NCI-H748 (cell line): Measurements from ENCODE around the gene BICDL1.
"Not testable (repeated sequence)": the region's sequence is repeated elsewhere in the genome, so short reads cannot be mapped to it uniquely, and the experiment has no call there.

Source experiments
- DNase-seq: peaks from one replicate; lab custom pipeline; 2025; ENCODE audit not compliant: unreplicated experiment; lab: John Stamatoyannopoulos, UW

The BICDL1 gene, protein sequence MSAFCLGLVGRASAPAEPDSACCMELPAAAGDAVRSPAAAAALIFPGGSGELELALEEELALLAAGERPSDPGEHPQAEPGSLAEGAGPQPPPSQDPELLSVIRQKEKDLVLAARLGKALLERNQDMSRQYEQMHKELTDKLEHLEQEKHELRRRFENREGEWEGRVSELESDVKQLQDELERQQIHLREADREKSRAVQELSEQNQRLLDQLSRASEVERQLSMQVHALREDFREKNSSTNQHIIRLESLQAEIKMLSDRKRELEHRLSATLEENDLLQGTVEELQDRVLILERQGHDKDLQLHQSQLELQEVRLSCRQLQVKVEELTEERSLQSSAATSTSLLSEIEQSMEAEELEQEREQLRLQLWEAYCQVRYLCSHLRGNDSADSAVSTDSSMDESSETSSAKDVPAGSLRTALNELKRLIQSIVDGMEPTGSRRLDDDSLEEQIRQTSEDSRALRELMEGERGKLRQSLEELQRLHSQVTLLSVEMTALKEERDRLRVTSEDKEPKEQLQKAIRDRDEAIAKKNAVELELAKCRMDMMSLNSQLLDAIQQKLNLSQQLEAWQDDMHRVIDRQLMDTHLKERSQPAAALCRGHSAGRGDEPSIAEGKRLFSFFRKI

DNA sequence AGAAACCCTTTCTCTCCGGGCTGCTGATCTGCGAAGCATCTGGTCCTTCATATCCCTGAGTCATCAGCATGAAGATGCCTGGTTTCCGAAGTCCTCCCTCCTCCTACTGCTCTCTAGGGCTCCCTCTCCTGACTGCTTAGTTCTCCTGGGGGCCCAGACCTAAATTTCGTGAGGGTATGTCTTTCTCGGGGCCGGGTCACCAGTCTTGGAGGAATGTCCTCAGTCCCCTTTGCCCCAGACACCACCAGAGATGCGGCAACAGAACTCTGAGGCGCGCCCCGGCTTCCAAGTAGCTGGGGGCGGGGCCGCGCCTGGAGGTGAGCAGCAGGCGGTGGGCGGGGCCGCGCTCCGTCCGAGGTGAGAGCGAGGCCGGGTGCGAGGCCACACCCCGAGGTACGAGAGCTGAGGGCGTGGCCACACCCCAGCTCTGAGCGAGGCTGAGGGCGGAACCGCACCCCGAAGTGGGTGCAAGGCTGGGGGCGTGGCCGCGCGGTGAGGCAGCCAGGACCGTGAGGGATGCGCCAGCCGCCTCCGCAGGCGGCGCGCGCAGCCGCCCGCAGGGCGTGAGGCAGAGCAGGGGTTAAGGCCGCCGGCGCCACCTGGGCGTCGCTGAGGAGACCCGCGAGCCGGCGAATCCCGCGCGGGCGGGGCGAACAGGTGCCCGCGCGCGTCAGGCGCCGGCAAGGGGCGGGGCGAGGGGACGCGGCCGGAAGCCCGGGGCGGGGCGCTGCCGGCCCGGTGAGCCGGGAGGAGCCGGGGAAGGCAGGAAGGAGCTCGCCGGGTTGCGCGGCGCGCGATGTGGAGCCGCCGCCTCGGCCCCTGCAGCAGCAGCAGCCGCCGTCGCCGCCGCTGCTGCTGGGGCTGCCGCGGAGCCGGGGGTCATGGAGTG is at the start of gene BICDL1:
BICDL1 (plus strand) TSS at position 765 of the 889 bp plus-strand sequence. CDS start 633 bp downstream, outside the sequence.
- DNase-seq: peak; percentile 98

DNA sequence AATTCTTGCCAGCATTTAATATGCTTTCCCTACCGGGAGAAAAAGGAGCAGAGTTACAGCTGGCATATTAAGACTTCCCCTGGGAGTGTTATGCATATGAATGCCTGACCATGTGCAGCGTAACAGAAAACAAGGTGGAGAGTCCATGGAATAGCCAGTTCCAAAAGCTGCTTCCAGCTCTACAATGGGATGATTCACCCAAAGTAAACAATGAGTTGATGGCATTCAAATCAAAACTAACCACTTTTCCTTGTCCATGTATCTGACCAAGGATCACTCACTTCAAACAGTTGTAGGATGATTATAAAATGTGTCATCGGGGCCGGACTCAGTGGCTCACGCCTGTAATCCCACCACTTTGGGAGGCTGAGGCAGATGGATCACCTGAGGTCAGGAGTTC is 48.1 kb upstream of the BICDL1 start:
- peak; percentile 52 for DNase-seq

DNA sequence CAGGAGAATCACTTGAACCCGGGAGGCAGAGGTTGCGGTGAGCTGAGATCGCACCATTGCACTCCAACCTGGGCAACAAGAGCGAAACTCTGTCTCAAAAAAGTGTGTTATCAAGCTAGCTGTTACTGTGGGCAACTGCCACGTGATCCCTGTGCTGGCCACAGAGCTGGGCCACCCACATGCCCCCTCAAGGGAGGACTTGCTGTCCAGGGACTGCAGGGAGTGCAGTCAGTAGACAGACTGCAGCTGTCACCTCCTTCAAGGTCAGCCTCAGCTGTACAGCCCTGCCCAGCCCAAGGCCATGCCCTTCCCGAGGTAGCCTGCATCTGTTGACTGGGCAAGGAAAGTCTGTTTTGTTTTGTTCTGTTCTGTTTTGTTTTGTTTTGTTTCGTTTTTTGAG is 46.6 kb upstream of the BICDL1 start:
- no peak for DNase-seq

DNA sequence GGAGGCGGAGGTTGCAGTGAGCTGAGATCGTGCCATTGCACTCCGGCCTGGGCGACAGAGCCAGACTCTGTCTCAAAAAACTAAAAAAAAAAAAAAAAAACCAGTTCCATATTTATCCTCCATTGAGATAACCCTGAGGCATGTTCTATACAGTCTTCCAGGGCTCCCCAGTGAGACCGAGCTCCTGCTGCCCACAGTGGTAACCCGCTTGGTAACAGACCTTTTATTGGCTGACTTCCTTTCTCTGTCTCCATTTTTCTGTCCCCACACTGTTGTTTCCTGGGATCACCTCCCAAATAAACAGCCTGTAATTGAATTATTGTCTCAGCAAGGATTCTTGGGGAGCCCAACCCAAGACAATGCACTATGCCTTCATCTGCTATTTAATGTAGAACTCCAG is 42.8 kb upstream of the BICDL1 start:
- no peak for DNase-seq

DNA sequence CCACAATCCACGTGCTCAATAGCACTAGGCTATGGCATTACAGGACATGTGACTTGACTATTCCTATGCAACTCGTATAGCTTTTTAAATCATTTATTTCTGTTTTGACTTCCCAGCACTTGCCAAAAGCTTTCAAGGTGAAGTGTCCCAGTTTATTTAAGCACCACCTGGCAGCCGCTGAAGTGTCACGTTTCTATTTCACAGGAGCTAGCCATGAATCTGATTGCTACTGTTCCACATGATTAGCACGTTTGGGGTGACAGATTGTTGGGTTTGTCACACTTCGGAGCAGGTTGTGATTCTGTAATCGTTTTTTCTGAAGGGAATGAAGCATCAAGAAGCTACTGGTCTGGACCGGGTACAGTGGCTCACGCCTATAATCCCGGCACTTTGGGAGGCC is 39.9 kb upstream of the BICDL1 start:
- DNase-seq: peak; percentile 40

DNA sequence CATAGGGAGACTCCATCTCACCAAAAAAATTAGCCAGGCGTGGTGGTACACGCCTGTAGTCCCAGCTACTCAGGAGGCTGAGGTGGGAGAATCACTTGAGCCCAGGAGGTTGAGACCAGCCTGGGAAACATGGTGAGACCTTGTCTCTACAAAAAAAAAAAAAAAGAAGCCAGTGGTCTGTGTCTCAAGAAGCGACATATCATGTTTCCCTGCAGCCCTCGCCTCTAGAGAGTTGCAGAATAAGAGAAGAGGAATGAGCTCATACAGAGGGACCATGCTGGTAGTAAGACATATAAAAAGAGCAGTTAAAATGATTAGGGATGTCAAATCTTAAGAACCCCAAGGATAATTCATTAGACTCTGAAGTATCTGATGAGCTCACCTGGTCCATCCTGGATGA is 39.4 kb upstream of the BICDL1 start:
- DNase-seq: no peak

DNA sequence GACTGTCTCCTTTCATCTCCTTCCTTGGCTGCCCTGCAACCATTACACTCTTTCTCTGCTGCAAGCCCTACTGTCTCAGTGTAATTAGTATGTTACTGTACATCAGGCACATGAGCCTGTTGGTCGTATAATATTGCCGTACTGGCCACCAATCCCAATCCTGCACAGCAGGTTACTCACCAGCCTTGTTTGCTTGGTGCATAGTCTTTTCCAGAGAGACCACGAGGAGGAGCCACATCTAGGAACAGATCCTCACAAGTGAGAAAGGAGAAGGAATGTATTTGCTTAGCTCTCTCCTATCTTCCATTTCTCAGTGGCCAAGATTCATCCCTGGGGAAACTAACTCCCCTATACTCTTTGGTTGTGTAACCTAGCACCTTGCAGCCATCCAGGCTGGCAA is 33.0 kb upstream of the BICDL1 start:
- DNase-seq: no peak

DNA sequence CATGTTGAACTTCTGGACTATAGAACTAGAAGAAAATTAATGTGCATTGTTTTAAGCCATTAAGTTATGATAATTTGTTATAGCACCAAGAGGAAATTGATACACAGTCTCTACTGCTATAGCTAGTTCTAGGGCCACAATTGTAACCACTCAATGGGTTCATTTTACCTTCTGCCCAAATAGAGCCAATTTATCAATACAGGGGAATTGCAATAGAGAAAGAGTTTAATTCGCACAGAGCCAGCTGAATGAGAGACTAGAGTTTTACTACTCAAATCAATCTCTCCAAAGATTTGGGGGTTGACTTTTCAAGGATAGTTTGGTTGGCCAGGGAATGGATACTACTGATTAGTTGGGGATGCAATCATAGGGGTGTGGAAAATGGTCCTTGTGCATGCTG is 31.9 kb upstream of the BICDL1 start:
- no peak for DNase-seq

DNA sequence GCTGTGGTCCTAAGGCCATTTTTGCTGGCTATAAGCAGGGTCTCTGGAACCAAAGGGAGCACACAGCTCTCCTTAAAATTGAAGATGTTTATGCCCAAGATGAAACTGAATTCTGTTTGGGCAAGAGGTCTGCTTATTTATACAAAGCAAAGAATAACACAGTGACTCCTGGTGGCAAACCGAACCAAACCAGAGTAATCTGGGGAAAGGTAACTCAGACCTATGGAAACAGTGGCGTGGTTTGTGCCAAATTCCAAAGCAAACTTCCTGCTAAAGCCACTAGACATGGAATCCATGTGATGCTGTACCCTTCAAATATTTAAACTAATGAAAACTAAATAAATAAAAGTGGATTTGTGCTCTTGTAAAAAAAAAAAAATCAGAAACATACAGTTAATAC is 29.6 kb upstream of the BICDL1 start:
- DNase-seq: no peak

DNA sequence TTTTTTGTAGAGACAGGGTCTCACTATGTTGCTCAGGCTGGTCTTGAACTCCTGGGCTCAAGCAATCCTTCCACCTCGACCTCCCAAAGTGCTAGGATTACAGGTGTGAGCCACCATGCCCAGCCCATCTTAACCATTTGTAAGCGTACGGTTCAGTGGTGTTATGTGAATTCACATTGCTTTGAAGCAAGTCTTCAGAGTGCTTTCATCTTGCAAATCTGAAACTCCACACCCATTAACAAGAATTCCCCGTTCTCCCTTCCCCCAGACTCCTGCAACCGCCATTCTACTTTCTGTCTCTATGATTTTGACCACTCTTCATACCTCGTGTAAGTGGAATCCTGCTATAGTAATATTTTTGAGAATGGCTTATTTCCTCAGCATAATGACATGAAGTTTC is 24.9 kb upstream of the BICDL1 start:
- no peak for DNase-seq

DNA sequence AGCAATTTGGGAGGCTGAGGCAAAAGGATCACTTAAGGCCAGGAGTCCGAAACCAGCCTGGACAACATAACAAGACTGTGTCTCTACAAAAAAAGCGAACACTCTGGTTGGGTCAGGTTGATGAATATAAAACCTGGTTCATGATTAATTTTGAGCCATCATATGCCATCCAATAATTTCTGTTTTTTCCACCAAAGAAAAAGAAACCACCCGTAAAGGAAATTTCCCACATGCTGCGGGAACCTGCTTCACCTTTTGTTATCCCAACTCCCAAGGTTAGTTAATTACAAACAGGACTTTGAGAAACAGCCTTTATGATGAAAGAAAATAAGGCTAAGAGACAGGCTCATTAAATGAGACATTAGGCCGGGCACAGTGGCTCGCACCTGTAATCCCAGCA is 24.1 kb upstream of the BICDL1 start:
- DNase-seq: no peak

DNA sequence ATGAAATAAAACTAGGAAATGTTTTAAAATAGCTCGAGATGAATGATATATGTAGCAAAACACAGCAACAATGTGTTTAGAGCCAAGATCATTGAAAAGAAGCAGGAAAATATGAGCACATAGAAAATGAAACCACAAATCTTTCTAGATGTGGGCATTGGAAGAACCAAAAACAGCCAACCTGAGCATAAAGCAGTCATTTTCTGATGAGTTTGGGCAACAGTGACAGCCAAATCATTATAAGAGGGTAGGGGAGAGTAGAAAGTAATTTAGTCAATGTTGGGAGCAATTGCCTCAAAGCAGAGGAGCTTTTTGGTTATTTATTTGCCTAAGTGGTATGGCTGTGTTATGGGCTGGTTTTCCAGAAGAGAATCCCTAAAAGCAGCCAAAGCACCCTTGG is 8.8 kb upstream of the BICDL1 start:
- DNase-seq: no peak

DNA sequence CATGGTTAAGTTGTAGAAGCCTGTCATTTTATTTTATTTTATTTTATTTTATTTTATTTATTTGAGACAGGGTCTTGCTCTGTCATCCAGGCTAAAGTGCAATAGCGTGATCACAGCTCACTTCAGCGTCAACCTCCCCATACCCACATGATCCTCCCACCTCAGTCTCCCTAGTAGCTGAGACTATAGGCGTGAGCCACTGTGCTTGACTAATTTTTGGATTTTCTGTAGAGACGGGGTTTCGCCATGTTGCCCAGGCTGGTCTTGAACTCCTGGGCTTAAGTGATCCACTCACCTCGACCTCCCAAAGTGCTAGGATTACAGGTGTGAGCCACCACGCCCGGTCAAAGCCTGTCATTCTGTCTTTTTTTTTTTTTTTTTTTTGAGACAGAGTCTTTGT is 8.3 kb upstream of the BICDL1 start:
- DNase-seq: not testable (repeated sequence)

DNA sequence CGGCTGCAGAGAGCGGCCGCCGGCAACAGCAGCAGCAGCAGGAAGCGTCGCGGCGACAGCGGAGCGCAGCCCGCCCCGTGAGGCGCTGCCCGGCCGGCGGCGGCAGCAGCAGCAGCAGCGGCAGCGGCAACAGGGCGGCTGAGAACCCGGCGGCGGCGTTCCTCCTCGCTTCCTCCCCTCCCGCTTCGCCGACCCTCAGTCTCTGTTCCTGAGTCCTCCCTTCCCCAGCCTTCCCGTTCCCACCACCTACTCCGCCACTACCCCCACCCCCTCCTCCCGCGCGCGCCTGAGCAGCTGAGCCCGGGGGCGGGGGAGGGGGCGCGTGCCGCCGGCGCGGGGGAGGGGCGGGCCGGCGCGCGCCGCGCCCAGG is 310 bp downstream of the BICDL1 start:
- DNase-seq: peak; percentile 81

DNA sequence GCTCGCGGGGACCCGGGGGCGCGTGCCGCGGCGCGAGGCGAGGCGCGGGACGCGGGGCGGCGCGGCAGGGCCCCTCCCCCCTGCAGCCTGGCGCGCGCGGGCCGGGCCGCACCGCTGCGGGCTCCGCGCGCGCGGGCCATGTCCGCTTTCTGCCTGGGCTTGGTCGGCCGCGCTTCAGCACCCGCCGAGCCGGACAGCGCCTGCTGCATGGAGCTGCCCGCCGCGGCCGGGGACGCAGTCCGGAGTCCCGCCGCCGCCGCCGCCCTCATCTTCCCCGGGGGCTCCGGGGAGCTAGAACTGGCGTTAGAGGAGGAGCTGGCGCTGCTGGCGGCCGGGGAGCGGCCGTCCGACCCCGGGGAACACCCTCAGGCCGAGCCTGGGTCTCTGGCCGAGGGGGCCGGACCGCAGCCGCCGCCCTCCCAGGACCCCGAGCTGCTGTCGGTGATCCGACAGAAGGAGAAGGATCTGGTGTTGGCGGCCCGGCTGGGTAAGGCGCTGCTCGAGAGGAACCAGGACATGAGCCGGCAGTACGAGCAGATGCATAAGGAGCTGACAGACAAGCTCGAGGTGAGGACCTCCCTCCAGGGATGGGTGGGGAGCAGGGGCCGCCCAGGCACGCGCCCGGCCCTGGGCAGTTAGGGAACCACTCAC is 820 bp downstream of the BICDL1 start:
- DNase-seq: peak; percentile 47

DNA sequence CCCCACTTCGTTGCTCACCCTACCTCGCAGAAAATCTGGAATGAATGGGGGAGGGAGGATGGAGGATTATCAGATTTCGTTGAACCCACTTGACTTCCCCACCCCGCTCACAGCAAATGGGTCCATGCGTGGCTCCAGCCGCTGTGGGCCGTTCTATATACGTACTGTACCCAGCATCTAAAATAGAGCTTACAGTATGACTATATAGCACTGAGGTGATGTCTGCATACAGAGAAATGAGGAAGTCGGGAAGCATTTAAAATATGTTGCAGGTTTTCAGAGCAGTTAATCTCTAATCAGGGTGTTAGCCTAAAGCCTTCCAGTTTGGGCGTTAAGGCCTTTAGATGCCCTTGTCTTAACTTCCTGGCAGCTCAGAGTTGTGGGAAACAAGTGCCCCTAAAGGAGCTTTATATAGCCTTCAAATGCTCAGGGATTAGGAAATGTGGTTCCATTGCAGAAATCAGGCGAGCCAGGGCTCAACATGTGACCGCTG is 1.4 kb downstream of the BICDL1 start:
- DNase-seq: peak; percentile 43

DNA sequence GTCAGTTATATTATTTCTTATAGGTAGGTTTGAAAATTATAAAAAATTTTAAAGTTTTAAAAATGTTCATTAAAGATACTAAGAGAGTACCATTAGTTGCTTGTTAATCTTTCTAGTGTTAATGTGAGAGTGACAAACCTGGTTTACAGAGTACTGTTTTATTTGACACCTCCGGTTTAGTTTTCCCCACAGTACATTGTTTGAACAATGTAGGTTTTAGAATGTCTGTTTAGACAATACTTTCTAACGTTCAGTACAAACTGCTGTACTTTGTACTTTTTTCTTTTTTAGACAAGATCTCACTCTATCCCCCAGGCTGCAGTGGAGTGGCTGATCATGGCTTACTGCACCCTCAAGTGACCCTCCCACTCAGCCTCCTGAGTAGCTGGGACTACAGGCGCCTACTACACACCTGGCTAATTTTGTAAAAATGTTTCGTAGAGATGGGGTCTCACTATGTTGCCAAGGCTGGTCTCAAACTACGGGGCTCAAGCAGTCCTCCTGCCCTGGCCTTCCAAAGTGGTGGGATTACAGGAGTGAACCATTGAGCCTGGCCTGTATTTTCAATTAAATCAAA is 3.2 kb downstream of the BICDL1 start:
- DNase-seq: no peak

DNA sequence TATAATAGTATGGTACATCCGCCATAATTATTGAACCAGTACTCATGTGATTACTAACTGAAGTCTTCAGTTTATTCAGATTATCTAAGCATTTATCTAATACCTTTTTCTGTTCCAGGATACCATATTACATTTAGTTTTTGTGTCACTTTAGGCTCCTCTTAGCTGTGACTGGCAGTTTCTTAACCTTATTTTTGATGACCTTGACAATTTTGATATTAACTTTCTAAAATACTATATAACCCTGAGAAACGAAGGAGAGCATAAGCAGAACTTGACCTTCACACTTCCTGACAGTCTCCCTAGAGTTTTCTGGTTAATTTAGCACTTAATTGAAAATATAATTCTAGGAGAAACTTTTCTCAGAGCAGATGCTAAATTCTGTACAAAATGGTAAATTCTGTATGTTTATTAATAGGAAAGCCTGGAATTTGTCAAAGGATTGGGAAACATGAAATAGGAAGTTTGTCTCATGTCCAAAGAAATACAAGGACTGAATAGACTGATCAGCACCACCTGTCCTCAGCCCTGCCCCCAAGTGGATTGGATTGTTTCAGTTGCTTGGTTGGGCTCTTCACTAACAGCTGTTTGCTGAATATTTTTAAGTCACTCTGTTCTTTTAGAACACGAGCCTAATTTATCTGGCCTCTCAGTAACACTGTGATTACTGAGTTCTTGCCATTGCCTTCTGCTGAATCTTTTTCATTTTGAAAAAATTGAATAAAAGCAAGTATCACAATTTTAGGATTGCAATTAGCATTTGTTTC is 6.0 kb downstream of the BICDL1 start:
- no peak for DNase-seq

DNA sequence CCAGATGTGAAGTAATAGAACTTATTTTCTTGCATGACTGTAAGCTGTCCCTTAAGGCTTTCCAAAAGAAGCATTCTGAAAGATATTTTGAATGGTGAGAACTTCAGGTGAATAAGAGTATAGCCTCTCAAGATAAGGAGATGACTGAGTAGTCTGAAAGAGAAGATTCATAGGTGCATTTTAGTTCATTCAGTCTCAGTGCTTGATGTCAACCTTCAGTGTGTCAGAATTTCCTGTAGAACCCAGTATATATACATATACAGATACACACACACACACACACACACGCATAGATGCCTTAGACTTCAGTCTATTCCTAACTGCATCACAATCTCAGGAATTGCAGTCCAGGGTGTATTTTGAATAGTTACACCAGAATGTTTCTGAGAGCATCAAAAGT is 7.4 kb downstream of the BICDL1 start:
- no peak for DNase-seq
